ENCODE data around the gene RASGRF1. TPM values are rescaled to one million over a fixed set of nuclear protein-coding genes. Genes with fewer than 3 reads are reported as not detected.
"Not testable (repeated sequence)": the region's sequence is repeated elsewhere in the genome, so short reads cannot be mapped to it uniquely, and the experiment has no call there.

The RASGRF1 gene
- total RNA-seq, 4 donors from 2014 or later = not detected

GRCh38 chr15:79116771-79117170, 26.2 kb upstream of the RASGRF1 start:
- no peak for ATAC-seq
- H3K9me3 ChIP-seq = no peaks in the 10 kb centered on the region
- no peaks in the 10 kb centered on the region for H3K27me3 ChIP-seq
- TF ChIP-seq CTCF (IDR thresholded peaks at IDR 0.05 in 4 of 5, conservative IDR thresholded peaks at IDR 0.05 in 1 of 5) (no peak), POLR2A (IDR thresholded peaks at IDR 0.05) (no peak)
- no peak overlapping the region for H3K4me3 ChIP-seq
- in situ Hi-C loops (cut with MboI; ENCODE audit: low sequenced_read_pairs in 4 of 4) = no loop called here
- DNase-seq = no peak
- intact Hi-C loops (cut with DNase I; ENCODE audit: low total_unique reads) = no loop called here
- no peaks in the 10 kb centered on the region for H3K4me1 ChIP-seq
- no peak overlapping the region for H3K27ac ChIP-seq
- no peaks in the 10 kb centered on the region for H3K36me3 ChIP-seq

- Histone ChIP-seq H3K4me3 (no peak overlapping the region), H3K4me1 (no peaks in the 10 kb centered on the region), H3K27me3 (no peaks in the 10 kb centered on the region), H3K27ac (no peak overlapping the region), H3K36me3 (no peaks in the 10 kb centered on the region), H3K9me3 (no peaks in the 10 kb centered on the region)
- in situ Hi-C loops (cut with MboI; ENCODE audit: low sequenced_read_pairs in 4 of 4) = no loop called here
- intact Hi-C loops (cut with DNase I; ENCODE audit: low total_unique reads) = no loop called here
- ATAC-seq (no peak), DNase-seq (no peak)
- TF ChIP-seq CTCF (IDR thresholded peaks at IDR 0.05 in 4 of 5, conservative IDR thresholded peaks at IDR 0.05 in 1 of 5) (no peak), POLR2A (IDR thresholded peaks at IDR 0.05) (no peak)
Measured at GRCh38 chr15:79115986-79116665, 25.5 kb upstream of the RASGRF1 start.

GRCh38 chr15:79113831-79114230, 23.3 kb upstream of the RASGRF1 start:
- H3K4me3 ChIP-seq = no peak overlapping the region
- no peaks in the 10 kb centered on the region for H3K27me3 ChIP-seq
- H3K27ac ChIP-seq = no peak overlapping the region
- DNase-seq (no peak), ATAC-seq (no peak)
- in situ Hi-C loops (cut with MboI; ENCODE audit: low sequenced_read_pairs in 4 of 4) (no loop called here), intact Hi-C loops (cut with DNase I; ENCODE audit: low total_unique reads) (no loop called here)
- H3K4me1 ChIP-seq = no peaks in the 10 kb centered on the region
- no peaks in the 10 kb centered on the region for H3K36me3 ChIP-seq
- TF ChIP-seq CTCF (IDR thresholded peaks at IDR 0.05 in 4 of 5, conservative IDR thresholded peaks at IDR 0.05 in 1 of 5) (no peak), POLR2A (IDR thresholded peaks at IDR 0.05) (no peak)
- no peaks in the 10 kb centered on the region for H3K9me3 ChIP-seq

GRCh38 chr15:79111404-79111803, 20.8 kb upstream of the RASGRF1 start:
- DNase-seq; in situ Hi-C loops (cut with MboI; ENCODE audit: low sequenced_read_pairs in 4 of 4); H3K36me3 ChIP-seq; H3K27ac ChIP-seq; H3K27me3 ChIP-seq; intact Hi-C loops (cut with DNase I; ENCODE audit: low total_unique reads); H3K9me3 ChIP-seq; H3K4me1 ChIP-seq; H3K4me3 ChIP-seq; ATAC-seq: not testable (repeated sequence)

- H3K36me3 ChIP-seq = no peaks in the 10 kb centered on the region
- H3K4me3 ChIP-seq = no peak overlapping the region
- intact Hi-C loops (cut with DNase I; ENCODE audit: low total_unique reads) = no loop called here
- ATAC-seq (no peak), DNase-seq (no peak)
- H3K27me3 ChIP-seq = peaks cover 0 to 14% (median 7%) of the 10 kb centered on the region in 3 donors
- H3K4me1 ChIP-seq = no peaks in the 10 kb centered on the region
- TF ChIP-seq CTCF (IDR thresholded peaks at IDR 0.05 in 4 of 5, conservative IDR thresholded peaks at IDR 0.05 in 1 of 5) = no peak
- no peak for TF ChIP-seq POLR2A (IDR thresholded peaks at IDR 0.05)
- H3K27ac ChIP-seq = no peak overlapping the region
- in situ Hi-C loops (cut with MboI; ENCODE audit: low sequenced_read_pairs in 4 of 4) = no loop called here
- H3K9me3 ChIP-seq = no peaks in the 10 kb centered on the region
Measured at GRCh38 chr15:79105141-79105540, 14.6 kb upstream of the RASGRF1 start.
